GM13977 (cell line): ENCODE measurements around the gene PLXDC1.

Experiments
- DNase-seq: peaks from one replicate; pipeline ENCODE4 v3.0.0; 2012; ENCODE audit warnings: low spot score
- CTCF ChIP-seq: IDR thresholded peaks from 2 replicates; pipeline ENCODE4 v1.5.1; 2012; ENCODE audit warnings: mild to moderate bottlenecking, control low read depth; ENCODE audit not compliant: insufficient read depth; ENCODE audit errors: extremely low read depth, missing control alignments
- in situ Hi-C: fragments of 300-500 bp; cut with MboI; formaldehyde crosslinking; loops from one replicate; pipeline ENCODE4 v1.12.0; 2022; ENCODE audit warnings: low sequenced_read_pairs, low pct_unique_long_range_greater_than_20kb, mixed read lengths, inconsistent platforms; ENCODE audit not compliant: unreplicated experiment

Gene PLXDC1

DNA sequence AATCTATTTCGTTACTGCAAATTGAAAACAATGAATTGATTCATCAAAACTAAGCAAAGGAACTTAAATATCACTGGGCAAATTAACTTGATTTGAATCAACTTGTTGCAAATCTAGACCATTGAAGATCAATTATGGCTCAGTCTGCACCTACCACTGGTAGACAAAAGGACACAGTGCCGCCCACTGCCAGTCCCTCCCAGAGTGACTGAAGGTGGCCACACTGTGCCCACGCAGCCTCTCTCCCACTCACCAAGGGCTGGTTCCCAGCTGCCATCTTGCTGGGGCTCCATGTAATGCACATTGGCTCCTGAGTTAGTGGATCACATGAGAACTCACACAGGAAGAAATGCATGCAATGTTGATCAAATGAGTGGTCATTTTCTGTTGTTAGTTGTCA lies 78.1 kb downstream of the PLXDC1 start:
- in situ Hi-C loops: no loop called here
- no peak for DNase-seq
- no peak for TF ChIP-seq CTCF

DNA sequence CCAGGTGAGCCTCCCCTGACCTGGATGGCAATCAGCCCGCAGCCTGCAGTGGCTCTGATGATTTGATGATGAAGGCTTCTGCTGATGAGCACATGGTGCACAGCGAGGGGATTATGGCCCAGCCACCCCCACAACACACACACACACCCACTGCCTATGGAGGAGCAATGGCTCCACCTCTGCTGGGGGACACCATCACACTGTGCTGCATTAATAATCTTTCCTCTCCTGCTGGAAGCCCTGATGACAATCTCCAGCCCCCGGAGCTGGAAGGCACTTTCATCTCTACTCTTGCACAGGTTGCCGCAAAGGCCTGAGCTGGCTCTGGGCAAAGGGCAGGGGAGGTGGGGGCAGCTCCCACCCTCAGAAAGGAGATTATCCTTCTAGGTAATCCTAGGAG lies 79.9 kb downstream of the PLXDC1 start:
- in situ Hi-C loops: no loop called here
- no peak for DNase-seq
- TF ChIP-seq CTCF: no peak

DNA sequence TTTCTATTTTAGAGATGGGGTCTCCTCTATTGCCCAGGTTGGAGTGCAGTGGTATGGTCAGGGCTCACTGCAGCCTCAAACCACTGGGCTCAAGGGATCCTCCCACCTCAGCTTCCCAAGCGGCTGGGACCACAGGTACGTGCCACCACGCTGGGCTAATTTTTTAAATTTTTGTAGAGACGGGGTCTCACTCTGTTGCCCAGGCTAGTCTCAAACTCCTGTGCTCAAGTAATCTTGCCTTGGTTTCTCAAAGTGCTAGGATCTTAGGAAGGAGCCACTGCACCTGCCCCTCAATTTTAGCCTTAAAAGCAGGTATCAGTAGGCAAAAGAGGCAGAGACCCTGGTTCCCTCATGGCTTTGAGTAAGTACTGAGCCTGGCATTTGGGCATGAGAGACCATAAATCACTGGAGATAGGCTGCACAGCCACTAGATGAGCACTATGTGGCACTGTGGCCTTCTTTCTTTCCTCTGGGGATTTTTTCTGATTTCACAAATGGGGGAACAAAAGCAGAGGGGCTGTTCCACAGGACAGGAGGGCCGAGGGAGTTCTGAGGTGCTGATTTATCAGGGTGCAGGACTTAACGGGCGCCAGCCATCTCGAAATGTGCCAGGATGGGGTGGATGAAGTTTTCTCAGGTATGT lies 82.2 kb downstream of the PLXDC1 start:
- TF ChIP-seq CTCF: peak; percentile 79
- peak; percentile 74 for DNase-seq
- in situ Hi-C loops: no loop called here

DNA sequence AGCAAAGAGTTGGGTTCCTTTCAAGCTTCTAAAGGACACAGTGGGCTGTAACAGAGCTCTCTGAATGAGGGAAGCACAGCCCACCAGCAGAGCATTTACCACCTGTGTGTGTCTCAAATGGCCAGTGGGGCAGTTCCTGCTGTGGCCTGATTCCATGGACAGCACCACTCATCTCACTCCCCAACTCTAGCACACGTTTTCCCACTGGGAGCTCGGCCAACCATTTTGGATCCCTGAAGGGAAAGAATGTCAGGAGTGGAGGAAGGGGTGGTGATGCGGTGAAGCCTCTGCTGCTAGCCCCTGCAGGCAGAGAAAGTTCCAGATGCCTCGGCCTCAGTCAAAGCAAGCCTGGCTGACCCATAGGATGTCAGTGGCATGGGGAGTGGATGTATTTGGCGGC lies 86.6 kb downstream of the PLXDC1 start:
- DNase-seq: no peak
- in situ Hi-C loops: no loop called here
- TF ChIP-seq CTCF: no peak

- in situ Hi-C loops: no loop called here
- TF ChIP-seq CTCF: no peak
- no peak for DNase-seq
Measured at GRCh38 chr17:39064374-39064773, 87.1 kb downstream of the PLXDC1 start.

DNA sequence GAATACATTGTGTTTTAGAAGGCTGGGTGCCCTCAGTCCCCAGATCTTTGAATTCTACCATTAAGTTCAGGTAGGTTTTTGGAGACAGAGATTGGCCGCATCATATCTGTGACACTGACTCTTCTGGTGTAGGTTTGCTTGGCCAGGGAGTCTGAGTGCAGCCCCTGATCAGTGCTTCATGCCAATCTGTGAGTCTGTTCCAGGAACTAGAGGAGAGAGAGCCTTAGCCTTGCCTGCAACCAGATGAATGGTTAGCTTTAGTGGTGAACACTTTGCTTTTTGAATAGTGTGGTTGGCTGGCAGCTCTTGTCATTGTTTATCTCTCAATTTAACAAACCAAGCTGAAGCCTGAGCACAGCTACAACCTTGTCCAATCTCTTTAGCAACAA lies 87.8 kb downstream of the PLXDC1 start:
- DNase-seq: no peak
- TF ChIP-seq CTCF: no peak
- in situ Hi-C loops: no loop called here
